AG09309 (cell line): ENCODE results near the gene SPECC1L.

ENCODE experiments used
- DNase-seq: peaks from one replicate; pipeline ENCODE4 v3.0.0-alpha.2; 2010; ENCODE audit warnings: low read depth
- H3K4me3 ChIP-seq: 2 replicates; pipeline ENCODE4 v1.5.1; 2011; ENCODE audit warnings: mild to moderate bottlenecking, low read depth, low read length, moderate library complexity; ENCODE audit not compliant: control insufficient read depth
- CTCF ChIP-seq: IDR thresholded peaks from 2 replicates; pipeline ENCODE4 v1.5.1; 2011; ENCODE audit warnings: mild to moderate bottlenecking, low read depth, low read length, inconsistent platforms; ENCODE audit not compliant: insufficient read depth, control insufficient read depth; ENCODE audit errors: missing control alignments

SPECC1L gene

GRCh38 chr22:24443668-24444067, 173.0 kb downstream of the SPECC1L start:
- H3K4me3 ChIP-seq, result no peak overlapping the region
- no peak for TF ChIP-seq CTCF
- DNase-seq, result no peak

GRCh38 chr22:24444251-24444650, 173.6 kb downstream of the SPECC1L start:
- no peak for DNase-seq
- H3K4me3 ChIP-seq, result no peak overlapping the region

GRCh38 chr22:24444729-24445466, 174.3 kb downstream of the SPECC1L start:
- no peak overlapping the region for H3K4me3 ChIP-seq
- no peak for TF ChIP-seq CTCF

More at GRCh38 chr22:24444251-24444650, 173.6 kb downstream of the SPECC1L start:
- no peak for TF ChIP-seq CTCF

GRCh38 chr22:24445481-24446259, 175.0 kb downstream of the SPECC1L start:
- H3K4me3 ChIP-seq, result no peak overlapping the region
- no peak for DNase-seq
- TF ChIP-seq CTCF, result no peak

More at GRCh38 chr22:24444729-24445466, 174.3 kb downstream of the SPECC1L start:
- no peak for DNase-seq

GRCh38 chr22:24446260-24446611, 175.6 kb downstream of the SPECC1L start:
- H3K4me3 ChIP-seq, result no peak overlapping the region
- DNase-seq, result no peak
- no peak for TF ChIP-seq CTCF

GRCh38 chr22:24450610-24451009, 180.0 kb downstream of the SPECC1L start:
- TF ChIP-seq CTCF, result no peak
- H3K4me3 ChIP-seq, result no peak overlapping the region
- no peak for DNase-seq
